GM12892 (cell line): Measurements from ENCODE around the gene C10orf71.

ENCODE experiments used
- POLR2A ChIP-seq: IDR thresholded peaks from 2 replicates; pipeline ENCODE4 v1.6.1; 2011; ENCODE audit warnings: low read depth, low read length, control low read depth
- POLR2AphosphoS5 ChIP-seq: IDR thresholded peaks from 2 replicates; pipeline ENCODE4 v1.6.1; 2011; ENCODE audit warnings: low read depth, low read length, control low read depth
- TAF1 ChIP-seq: IDR thresholded peaks from 2 replicates; pipeline ENCODE4 v1.6.1; 2011; ENCODE audit warnings: low read depth, mild to moderate bottlenecking, control low read depth, low read length, borderline replicate concordance

GRCh38 chr10:49278497-49278981 is 20.4 kb upstream of the C10orf71 start:
- TF ChIP-seq TAF1: no peak
- TF ChIP-seq POLR2A: no peak
- TF ChIP-seq POLR2AphosphoS5: no peak
